Esophagus squamous epithelium (tissue), 4 donors: Measurements from ENCODE around the gene NXN.

Experiments
- POLR2A ChIP-seq, 4 donors: fragments of 450-650 bp; IDR thresholded peaks; one replicate each; pipeline ENCODE4 v1.6.1; 2017; ENCODE audit warnings: antibody characterized with exemption in 4 of 4, mild to moderate bottlenecking in 4 of 4, moderate library complexity in 3 of 4
- TF ChIP-seq, protein P1 (sequence below), 6 experiments: fragments of 450-650 bp in 4 of 6; fragments of 200-600 bp in 2 of 6; sonication (generic) in 2 of 6; IDR thresholded peaks; one replicate each; pipeline ENCODE4 v1.5.1; 2016 to 2019; ENCODE audit warnings: antibody characterized with exemption in 6 of 6, mild to moderate bottlenecking in 4 of 6, moderate library complexity in 4 of 6

DNA sequence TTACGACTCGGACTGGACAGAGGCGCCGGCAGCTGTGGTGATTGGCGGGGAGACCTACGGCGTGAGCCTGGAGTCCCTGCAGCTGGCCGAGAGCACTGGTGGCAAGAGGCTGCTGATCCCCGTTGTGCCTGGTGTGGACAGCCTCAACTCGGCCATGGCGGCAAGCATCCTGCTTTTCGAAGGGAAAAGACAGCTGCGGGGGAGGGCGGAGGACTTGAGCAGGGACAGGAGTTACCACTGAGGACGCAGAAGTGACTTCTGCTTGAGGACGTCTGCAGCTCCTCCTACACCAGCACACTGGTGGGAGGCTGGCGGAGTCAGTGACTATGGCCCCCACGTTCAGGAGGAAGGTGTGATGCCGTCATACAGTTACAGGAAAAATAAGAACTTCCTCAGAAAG, 187.7 kb downstream of the NXN start:
- TF ChIP-seq, protein P1, sequence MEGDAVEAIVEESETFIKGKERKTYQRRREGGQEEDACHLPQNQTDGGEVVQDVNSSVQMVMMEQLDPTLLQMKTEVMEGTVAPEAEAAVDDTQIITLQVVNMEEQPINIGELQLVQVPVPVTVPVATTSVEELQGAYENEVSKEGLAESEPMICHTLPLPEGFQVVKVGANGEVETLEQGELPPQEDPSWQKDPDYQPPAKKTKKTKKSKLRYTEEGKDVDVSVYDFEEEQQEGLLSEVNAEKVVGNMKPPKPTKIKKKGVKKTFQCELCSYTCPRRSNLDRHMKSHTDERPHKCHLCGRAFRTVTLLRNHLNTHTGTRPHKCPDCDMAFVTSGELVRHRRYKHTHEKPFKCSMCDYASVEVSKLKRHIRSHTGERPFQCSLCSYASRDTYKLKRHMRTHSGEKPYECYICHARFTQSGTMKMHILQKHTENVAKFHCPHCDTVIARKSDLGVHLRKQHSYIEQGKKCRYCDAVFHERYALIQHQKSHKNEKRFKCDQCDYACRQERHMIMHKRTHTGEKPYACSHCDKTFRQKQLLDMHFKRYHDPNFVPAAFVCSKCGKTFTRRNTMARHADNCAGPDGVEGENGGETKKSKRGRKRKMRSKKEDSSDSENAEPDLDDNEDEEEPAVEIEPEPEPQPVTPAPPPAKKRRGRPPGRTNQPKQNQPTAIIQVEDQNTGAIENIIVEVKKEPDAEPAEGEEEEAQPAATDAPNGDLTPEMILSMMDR (IDR thresholded peaks at IDR 0.05), result no peak
- TF ChIP-seq POLR2A (IDR thresholded peaks at IDR 0.05), result no peak
